Measurements from ENCODE around the gene ZBED6. TPM values are rescaled to one million over a fixed set of nuclear protein-coding genes. Genes with fewer than 3 reads are reported as not detected.
A peak's percentile ranks its signal among the peaks of the same experiment; 100 is the strongest.
"Not testable (repeated sequence)": the region's sequence is repeated elsewhere in the genome, so short reads cannot be mapped to it uniquely, and the experiment has no call there.

The ZBED6 gene
- polyA plus RNA-seq, 3 donors, result 12.7 to 24.2 (median 17.3) TPM

GRCh38 chr1:203771901-203772301, 23.5 kb upstream of the ZBED6 start:
- DNase-seq, result peak; percentile 34

GRCh38 chr1:203772836-203773235, 22.6 kb upstream of the ZBED6 start:
- DNase-seq, result no peak

GRCh38 chr1:203776636-203777035, 18.8 kb upstream of the ZBED6 start:
- DNase-seq, result no peak

GRCh38 chr1:203777596-203777995, 17.8 kb upstream of the ZBED6 start:
- DNase-seq, result no peak

GRCh38 chr1:203778146-203778545, 17.3 kb upstream of the ZBED6 start:
- no peak for DNase-seq

- no peak for DNase-seq
Observed at GRCh38 chr1:203778789-203779188, 16.6 kb upstream of the ZBED6 start.

- no peak for DNase-seq
Observed at GRCh38 chr1:203781962-203782361, 13.5 kb upstream of the ZBED6 start.

GRCh38 chr1:203789966-203790365, 5.5 kb upstream of the ZBED6 start:
- DNase-seq, result no peak

- no peak for DNase-seq
Observed at GRCh38 chr1:203791498-203791897, 3.9 kb upstream of the ZBED6 start.

- no peak for DNase-seq
Observed at GRCh38 chr1:203792486-203792885, 2.9 kb upstream of the ZBED6 start.

GRCh38 chr1:203793561-203793960, 1.9 kb upstream of the ZBED6 start:
- not testable (repeated sequence) for DNase-seq

- DNase-seq, result no peak
Observed at GRCh38 chr1:203794764-203795440, 521 bp upstream of the ZBED6 start.

GRCh38 chr1:203796236-203796605, 798 bp downstream of the ZBED6 start:
- DNase-seq, result peak; percentile 44

- no peak for DNase-seq
Observed at GRCh38 chr1:203797216-203797615, 1.8 kb downstream of the ZBED6 start.

- no peak for DNase-seq
Observed at GRCh38 chr1:203797948-203798655, 2.7 kb downstream of the ZBED6 start.

- no peak for DNase-seq
Observed at GRCh38 chr1:203799157-203799556, 3.7 kb downstream of the ZBED6 start.

GRCh38 chr1:203799971-203800370, 4.5 kb downstream of the ZBED6 start:
- no peak for DNase-seq

GRCh38 chr1:203805689-203806088, 10.3 kb downstream of the ZBED6 start:
- no peak for DNase-seq

- DNase-seq, result no peak
Observed at GRCh38 chr1:203807196-203807595, 11.8 kb downstream of the ZBED6 start.

GRCh38 chr1:203813581-203814341, 18.3 kb downstream of the ZBED6 start:
- no peak for DNase-seq

- DNase-seq, result no peak
Observed at GRCh38 chr1:203818399-203818798, 23.0 kb downstream of the ZBED6 start.

- DNase-seq, result no peak
Observed at GRCh38 chr1:203823306-203823705, 27.9 kb downstream of the ZBED6 start.

- no peak for DNase-seq
Observed at GRCh38 chr1:203826175-203826574, 30.8 kb downstream of the ZBED6 start.

All from renal pelvis (tissue), 4 donors.